ENCODE measurements around the gene GPR68. TPM values are rescaled to one million over a fixed set of nuclear protein-coding genes. Genes with fewer than 3 reads are reported as not detected.
A peak's percentile ranks its signal among the peaks of the same experiment; 100 is the strongest.

Gene GPR68
- 1 to 10 TPM in 1 of 2 donors, under 1 TPM in 1; 0.55 to 1.4 TPM for total RNA-seq

GRCh38 chr14:91244501-91244901 is at the start of gene GPR68:
Gene GPR68 (minus strand): TSS chr14:91244704. CDS start chr14:91235050, 9,654 bp downstream.
- no peak for TF ChIP-seq CTCF (IDR thresholded peaks at IDR 0.05)
- Histone ChIP-seq H3K27ac (peak within 1 kb of the TSS; percentile 8 to 19), H3K4me3 (peak within 1 kb of the TSS in 1 of 2 donors; percentile 4), H3K27me3 (no peaks in the 10 kb centered on the region), H3K36me3 (no peaks in the 10 kb centered on the region), H3K9me3 (no peaks in the 10 kb centered on the region), H3K4me1 (peaks cover 0 to 26% of the 10 kb centered on the region in 2 donors)
- DNase-seq (ENCODE audit: low spot score), result peak; percentile 63

GRCh38 chr14:91294153-91294552 is 49.6 kb upstream of the GPR68 start:
- no peak for DNase-seq (ENCODE audit: low spot score)
- H3K4me1 ChIP-seq, result peaks cover 0 to 8% of the 10 kb centered on the region in 2 donors
- no peak overlapping the region for H3K4me3 ChIP-seq
- TF ChIP-seq CTCF (IDR thresholded peaks at IDR 0.05), result no peak
- H3K9me3 ChIP-seq, result no peaks in the 10 kb centered on the region
- H3K27me3 ChIP-seq, result no peaks in the 10 kb centered on the region
- H3K27ac ChIP-seq, result no peak overlapping the region
- H3K36me3 ChIP-seq, result no peaks in the 10 kb centered on the region

GRCh38 chr14:91293281-91293680 is 48.8 kb upstream of the GPR68 start:
- no peak overlapping the region for H3K27ac ChIP-seq

GRCh38 chr14:91292491-91292890 is 48.0 kb upstream of the GPR68 start:
- H3K4me1 ChIP-seq, result peaks cover 0 to 3% of the 10 kb centered on the region in 2 donors
- no peaks in the 10 kb centered on the region for H3K9me3 ChIP-seq
- H3K27ac ChIP-seq, result no peak overlapping the region
- H3K27me3 ChIP-seq, result no peaks in the 10 kb centered on the region
- H3K36me3 ChIP-seq, result no peaks in the 10 kb centered on the region
- no peak for DNase-seq (ENCODE audit: low spot score)
- no peak for TF ChIP-seq CTCF (IDR thresholded peaks at IDR 0.05)
- H3K4me3 ChIP-seq, result no peak overlapping the region

More at GRCh38 chr14:91293281-91293680, 48.8 kb upstream of the GPR68 start:
- H3K9me3 ChIP-seq, result no peaks in the 10 kb centered on the region
- DNase-seq (ENCODE audit: low spot score), result no peak
- no peaks in the 10 kb centered on the region for H3K27me3 ChIP-seq
- no peaks in the 10 kb centered on the region for H3K36me3 ChIP-seq
- H3K4me3 ChIP-seq, result no peak overlapping the region
- peaks cover 0 to 7% of the 10 kb centered on the region in 2 donors for H3K4me1 ChIP-seq
- no peak for TF ChIP-seq CTCF (IDR thresholded peaks at IDR 0.05)

- H3K9me3 ChIP-seq, result no peaks in the 10 kb centered on the region
- H3K27ac ChIP-seq, result no peak overlapping the region
- H3K4me1 ChIP-seq, result peaks cover 0 to 3% of the 10 kb centered on the region in 2 donors
- no peak for TF ChIP-seq CTCF (IDR thresholded peaks at IDR 0.05)
- H3K36me3 ChIP-seq, result no peaks in the 10 kb centered on the region
- no peak overlapping the region for H3K4me3 ChIP-seq
- no peak for DNase-seq (ENCODE audit: low spot score)
- no peaks in the 10 kb centered on the region for H3K27me3 ChIP-seq
Measured at GRCh38 chr14:91291786-91292405, 47.4 kb upstream of the GPR68 start.

GRCh38 chr14:91290986-91291385 is 46.5 kb upstream of the GPR68 start:
- no peaks in the 10 kb centered on the region for H3K9me3 ChIP-seq
- no peaks in the 10 kb centered on the region for H3K27me3 ChIP-seq
- H3K36me3 ChIP-seq, result no peaks in the 10 kb centered on the region
- TF ChIP-seq CTCF (IDR thresholded peaks at IDR 0.05), result no peak
- H3K27ac ChIP-seq, result no peak overlapping the region
- no peak overlapping the region for H3K4me3 ChIP-seq
- DNase-seq (ENCODE audit: low spot score), result no peak
- peaks cover 0 to 3% of the 10 kb centered on the region in 2 donors for H3K4me1 ChIP-seq
